ENCODE data around the gene GPC3.

DNA sequence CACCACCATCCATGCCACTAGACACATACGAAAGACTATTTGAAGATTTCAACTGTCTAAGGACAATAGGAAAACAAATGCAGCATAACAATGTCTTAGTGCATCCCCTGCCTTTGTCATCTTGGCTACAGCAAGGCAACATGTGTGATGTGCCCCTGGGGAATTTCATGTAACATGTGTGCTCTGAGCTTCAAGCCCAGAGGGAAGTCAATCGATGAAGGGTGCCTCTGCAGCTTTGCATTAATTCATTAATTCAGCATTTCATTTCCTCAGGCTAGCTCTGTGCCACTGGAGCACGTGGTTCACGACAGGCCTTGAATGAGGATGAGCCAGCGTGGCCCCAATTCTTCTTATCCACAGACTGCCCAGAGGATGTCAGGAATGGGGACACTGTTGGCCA lies 316.2 kb downstream of the GPC3 start:
- TF ChIP-seq, protein P1, sequence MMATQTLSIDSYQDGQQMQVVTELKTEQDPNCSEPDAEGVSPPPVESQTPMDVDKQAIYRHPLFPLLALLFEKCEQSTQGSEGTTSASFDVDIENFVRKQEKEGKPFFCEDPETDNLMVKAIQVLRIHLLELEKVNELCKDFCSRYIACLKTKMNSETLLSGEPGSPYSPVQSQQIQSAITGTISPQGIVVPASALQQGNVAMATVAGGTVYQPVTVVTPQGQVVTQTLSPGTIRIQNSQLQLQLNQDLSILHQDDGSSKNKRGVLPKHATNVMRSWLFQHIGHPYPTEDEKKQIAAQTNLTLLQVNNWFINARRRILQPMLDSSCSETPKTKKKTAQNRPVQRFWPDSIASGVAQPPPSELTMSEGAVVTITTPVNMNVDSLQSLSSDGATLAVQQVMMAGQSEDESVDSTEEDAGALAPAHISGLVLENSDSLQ (IDR thresholded peaks at IDR 0.05) = no peak
- TF ChIP-seq NFRKB (IDR thresholded peaks at IDR 0.05) (no peak), SP1 (IDR thresholded peaks at IDR 0.05) (no peak), FOXA1 (IDR thresholded peaks at IDR 0.05) (no peak), ZNF384 (IDR thresholded peaks at IDR 0.05) (no peak), HDGF (IDR thresholded peaks at IDR 0.05; ENCODE audit: borderline replicate concordance) (no peak), CTBP1 (IDR thresholded peaks at IDR 0.05; ENCODE audit: borderline replicate concordance) (no peak), ELF4 (IDR thresholded peaks at IDR 0.05) (no peak), FOXM1 (IDR thresholded peaks at IDR 0.05; ENCODE audit: borderline replicate concordance) (no peak), FOXK2 (IDR thresholded peaks at IDR 0.05) (no peak), SUZ12 (IDR thresholded peaks at IDR 0.05) (no peak)

All from HEK293T (cell line).